Thymus (tissue), 11 donors: ENCODE data around the gene RAB33B. TPM values are rescaled to one million over a fixed set of nuclear protein-coding genes. Genes with fewer than 3 reads are reported as not detected.
"Not testable (repeated sequence)": the region's sequence is repeated elsewhere in the genome, so short reads cannot be mapped to it uniquely, and the experiment has no call there.

Experiments
- DNase-seq, 9 donors: peaks; one replicate each; pipeline ENCODE4 v3.0.0-alpha.2; 2013; ENCODE audit warnings: low spot score in 9 of 9, low read depth in 6 of 9, missing footprints in 1 of 9
- H3K27ac ChIP-seq, 2 donors: one replicate each; pipeline ENCODE4 v1.5.1; 2013; ENCODE audit warnings: control low read depth in 1 of 2, low read depth in 1 of 2, low read length in 1 of 2, mild to moderate bottlenecking in 1 of 2, moderate library complexity in 1 of 2
- H3K27me3 ChIP-seq, 2 donors: one replicate each; pipeline ENCODE4 v1.5.1; 2013; ENCODE audit warnings: low read length in 1 of 2; ENCODE audit not compliant: control insufficient read depth in 2 of 2, insufficient read depth in 1 of 2
- H3K36me3 ChIP-seq, 2 donors: one replicate each; pipeline ENCODE4 v1.5.1; 2013; ENCODE audit warnings: low read length in 1 of 2, mild to moderate bottlenecking in 1 of 2, moderate library complexity in 1 of 2; ENCODE audit not compliant: control insufficient read depth in 2 of 2, insufficient read depth in 2 of 2
- H3K4me1 ChIP-seq, 2 donors: one replicate each; pipeline ENCODE4 v1.5.1; 2013; ENCODE audit warnings: low read length in 2 of 2; ENCODE audit not compliant: control insufficient read depth in 2 of 2, insufficient read depth in 2 of 2
- H3K4me3 ChIP-seq, 2 donors: one replicate each; pipeline ENCODE4 v1.5.1; 2013; ENCODE audit warnings: low read length in 2 of 2, control low read depth in 1 of 2, mild to moderate bottlenecking in 1 of 2
- H3K9me3 ChIP-seq, 2 donors: one replicate each; pipeline ENCODE4 v1.5.1; 2013; ENCODE audit warnings: low read length in 1 of 2, mild to moderate bottlenecking in 1 of 2; ENCODE audit not compliant: control insufficient read depth in 2 of 2, insufficient read depth in 1 of 2
- WGBS: extraction: QIAGEN DNeasy Blood & Tissue Kit; methylation state at CpG from one replicate; pipeline ENCODE4 v1.1.7; 2013; 5-methylcytosine and 5-hydroxymethylcytosine counted together
- polyA plus RNA-seq: library from polyadenylated mRNA; stranded (reverse); fragments of 200-250 nt; gene quantifications from one replicate; pipeline ENCODE4 v1.2.3, GENCODE V29; 2013
- total RNA-seq: library from RNA; stranded (reverse); fragments of 120-200 nt; gene quantifications from one replicate; pipeline ENCODE4 v1.2.4, GENCODE V29; 2013
- donor health status: healthy.

The RAB33B gene
- total and polyA plus RNA-seq, 2 donors = 4.5 to 6.7 TPM

GRCh38 chr4:139438141-139438540 lies 15.8 kb upstream of the RAB33B start:
- H3K27ac ChIP-seq = no peak overlapping the region
- 98% methylated on average over 2 of the region's 2 CpGs for WGBS

GRCh38 chr4:139441029-139441428 lies 12.9 kb upstream of the RAB33B start:
- peaks cover 0 to 17% of the 10 kb centered on the region in 2 donors for H3K9me3 ChIP-seq
- H3K27me3 ChIP-seq = no peaks in the 10 kb centered on the region
- H3K36me3 ChIP-seq = peaks cover 0 to 3% of the 10 kb centered on the region in 2 donors
- no peak overlapping the region for H3K27ac ChIP-seq
- no peak for DNase-seq
- H3K4me1 ChIP-seq = no peaks in the 10 kb centered on the region
- H3K4me3 ChIP-seq = no peak overlapping the region
- WGBS = 93% methylated on average over 4 of the region's 4 CpGs

More at GRCh38 chr4:139438141-139438540, 15.8 kb upstream of the RAB33B start:
- no peak overlapping the region for H3K4me3 ChIP-seq
- H3K4me1 ChIP-seq = no peaks in the 10 kb centered on the region
- H3K9me3 ChIP-seq = peaks cover 0 to 17% of the 10 kb centered on the region in 2 donors
- no peaks in the 10 kb centered on the region for H3K27me3 ChIP-seq
- peaks cover 0 to 3% of the 10 kb centered on the region in 2 donors for H3K36me3 ChIP-seq
- no peak for DNase-seq

GRCh38 chr4:139443661-139444060 lies 10.3 kb upstream of the RAB33B start:
- no peak for DNase-seq
- 96% methylated on average over 7 of the region's 7 CpGs for WGBS
- Histone ChIP-seq H3K36me3 (no peaks in the 10 kb centered on the region), H3K4me1 (no peaks in the 10 kb centered on the region), H3K27me3 (no peaks in the 10 kb centered on the region), H3K4me3 (no peak overlapping the region), H3K27ac (no peak overlapping the region), H3K9me3 (peaks cover 0 to 13% of the 10 kb centered on the region in 2 donors)

GRCh38 chr4:139444881-139445280 lies 9.0 kb upstream of the RAB33B start:
- H3K27ac ChIP-seq, H3K4me3 ChIP-seq, H3K36me3 ChIP-seq, H3K9me3 ChIP-seq, DNase-seq, H3K4me1 ChIP-seq, H3K27me3 ChIP-seq: not testable (repeated sequence)
- WGBS = 64% methylated on average over 3 of the region's 3 CpGs

GRCh38 chr4:139447078-139447477 lies 6.8 kb upstream of the RAB33B start:
- H3K9me3 ChIP-seq, H3K36me3 ChIP-seq, H3K4me3 ChIP-seq, DNase-seq, H3K27me3 ChIP-seq, H3K27ac ChIP-seq, H3K4me1 ChIP-seq: not testable (repeated sequence)
- WGBS = 97% methylated on average over 4 of the region's 4 CpGs

DNA sequence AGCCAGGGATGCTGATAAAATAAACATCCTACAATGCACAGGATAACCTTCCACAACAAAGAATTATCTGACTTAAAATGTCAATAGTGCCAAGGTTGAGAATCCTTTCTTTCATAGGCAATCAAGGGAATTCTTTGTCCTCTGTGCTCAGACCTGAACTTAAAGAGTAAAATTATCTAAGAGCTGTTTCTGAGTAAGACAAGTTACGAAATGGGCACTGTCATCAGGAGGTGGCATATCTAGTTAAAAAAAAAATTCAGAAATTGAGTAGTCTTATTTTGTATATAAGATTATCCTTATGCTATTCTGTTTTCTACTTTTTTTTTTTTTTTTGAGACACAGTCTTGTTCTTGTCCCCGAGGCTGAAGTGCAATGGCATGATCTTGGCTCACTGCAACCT lies 3.3 kb upstream of the RAB33B start:
- no peak overlapping the region for H3K27ac ChIP-seq
- DNase-seq = no peak
- H3K9me3 ChIP-seq = peaks cover 0 to 3% of the 10 kb centered on the region in 2 donors
- 98% methylated on average over 2 of the region's 2 CpGs for WGBS
- H3K4me1 ChIP-seq = peaks cover 7 to 17% of the 10 kb centered on the region in 2 donors
- no peaks in the 10 kb centered on the region for H3K27me3 ChIP-seq
- peaks cover 0 to 3% of the 10 kb centered on the region in 2 donors for H3K36me3 ChIP-seq
- no peak overlapping the region for H3K4me3 ChIP-seq

DNA sequence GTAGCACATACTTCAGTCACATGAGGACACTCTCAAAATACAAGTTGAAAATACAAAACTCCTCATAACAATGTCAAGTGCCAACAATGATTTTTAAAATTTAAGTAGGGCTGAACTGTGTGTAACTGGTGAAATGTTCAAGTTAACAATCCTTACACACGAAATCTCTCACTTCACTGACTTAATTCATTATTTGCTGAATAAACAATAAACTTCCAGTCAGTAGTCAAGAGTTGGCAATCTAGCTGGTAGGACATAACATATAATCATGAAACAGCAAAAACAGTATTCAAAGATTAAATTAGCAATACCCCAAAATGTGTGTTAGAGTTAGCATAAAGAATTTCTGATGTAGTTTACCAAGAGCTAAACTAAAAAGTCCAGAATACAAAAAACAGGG lies 1.9 kb upstream of the RAB33B start:
- Histone ChIP-seq H3K9me3 (peaks cover 0 to 3% of the 10 kb centered on the region in 2 donors), H3K4me3 (no peak overlapping the region), H3K36me3 (peaks cover 0 to 3% of the 10 kb centered on the region in 2 donors), H3K27ac (no peak overlapping the region), H3K4me1 (peaks cover 13 to 24% of the 10 kb centered on the region in 2 donors), H3K27me3 (no peaks in the 10 kb centered on the region)
- WGBS = 99% methylated on average over 1 of the region's 1 CpG
- no peak for DNase-seq

DNA sequence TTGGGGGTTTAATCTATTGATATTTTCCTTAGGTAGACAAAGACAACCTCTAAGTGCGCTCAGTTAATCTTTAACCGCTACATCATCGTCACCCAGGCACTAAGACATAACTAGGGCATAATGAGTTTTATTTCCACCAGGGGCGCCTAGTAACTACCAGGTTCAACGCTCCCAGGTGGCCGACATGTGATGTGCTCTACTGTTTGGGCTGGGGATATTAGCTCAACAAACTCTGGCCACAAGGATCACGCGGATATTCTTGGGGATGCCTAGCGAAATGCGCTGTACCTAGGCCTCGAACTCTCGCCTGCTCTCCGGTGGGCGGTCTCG lies 915 bp upstream of the RAB33B start:
- DNase-seq = peak in 7 of 9 donors; percentile 55 to 88 (median 69)
- WGBS = under 1% methylated on average over 15 of the region's 15 CpGs
- Histone ChIP-seq H3K4me1 (peaks cover 13 to 24% of the 10 kb centered on the region in 2 donors), H3K4me3 (peak overlapping the region; percentile 84 to 91), H3K9me3 (peaks cover 0 to 3% of the 10 kb centered on the region in 2 donors), H3K36me3 (peaks cover 0 to 3% of the 10 kb centered on the region in 2 donors), H3K27me3 (no peaks in the 10 kb centered on the region), H3K27ac (peak overlapping the region; percentile 98 to 99)

- H3K9me3 ChIP-seq = peaks cover 0 to 3% of the 10 kb centered on the region in 2 donors
- H3K27me3 ChIP-seq = no peaks in the 10 kb centered on the region
- peaks cover 13 to 24% of the 10 kb centered on the region in 2 donors for H3K4me1 ChIP-seq
- peak overlapping the region; percentile 84 to 91 for H3K4me3 ChIP-seq
- H3K36me3 ChIP-seq = peaks cover 0 to 3% of the 10 kb centered on the region in 2 donors
- peak overlapping the region; percentile 98 to 99 for H3K27ac ChIP-seq
- peak; percentile 85 to 97 (median 91) for DNase-seq
- WGBS = under 1% methylated on average over 76 of the region's 76 CpGs
Measured at GRCh38 chr4:139453371-139454110, 380 bp upstream of the RAB33B start.
